Right lobe of liver (tissue), 4 donors: Measurements from ENCODE around the gene GOLGA8M.

Experiments used
- CTCF ChIP-seq, 4 donors: fragments of 200-600 bp in 3 of 4; fragments of 450-650 bp in 1 of 4; IDR thresholded peaks; one replicate each; pipeline versions ENCODE4 v1.5.1 to v1.8.0; 2016 to 2022; ENCODE audit warnings: antibody characterized with exemption in 4 of 4, mild to moderate bottlenecking in 2 of 4
- POLR2A ChIP-seq: fragments of 450-650 bp; IDR thresholded peaks from one replicate; pipeline ENCODE4 v1.6.1; 2017; ENCODE audit warnings: antibody characterized with exemption, mild to moderate bottlenecking
- donor health status: DM: no; HTN: no; CAD: no.
- donor health status: DM: no; HTN: no; CAD: no.
- donor health status: DM: no; HTN: yes; CAD: no.

DNA sequence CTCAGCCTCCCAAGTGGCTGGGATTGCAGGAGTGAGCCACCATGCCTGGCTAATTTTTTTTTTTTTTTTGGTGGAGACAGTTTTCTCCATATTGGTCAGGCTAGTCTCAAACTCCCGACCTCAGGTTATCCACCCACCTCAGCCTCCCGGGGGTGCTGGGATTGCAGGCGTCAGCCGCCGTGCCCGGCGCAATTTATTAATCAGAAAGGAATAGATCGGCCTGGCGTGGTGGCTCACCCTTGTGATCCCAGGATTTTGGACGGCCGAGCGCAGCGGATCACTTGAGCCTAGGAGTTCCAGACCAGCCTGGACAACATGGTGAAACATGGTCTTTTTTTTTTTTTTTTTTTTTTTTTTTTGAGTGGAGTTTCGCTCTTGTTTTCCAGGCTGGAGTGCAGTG is 13.3 kb upstream of the GOLGA8M start:
- TF ChIP-seq CTCF (IDR thresholded peaks at IDR 0.05) (no peak), POLR2A (no peak)
